RCC 7860 (cell line): Measurements from ENCODE around the gene TSPAN3.

Source experiments
- DNase-seq: peaks from one replicate; pipeline ENCODE4 v3.0.0-alpha.2; 2015; ENCODE audit warnings: low spot score
- FAIRE-seq: peaks from 2 replicates; lab custom pipeline; 2012; peaks lifted over from hg19 to GRCh38; lab: Jason Lieb, UNC

The TSPAN3 gene

GRCh38 chr15:77035584-77035983, 35.3 kb downstream of the TSPAN3 start:
- DNase-seq (no peak), FAIRE-seq (no peak)

- DNase-seq: no peak
- no peak for FAIRE-seq
Observed at GRCh38 chr15:77034695-77035489, 36.0 kb downstream of the TSPAN3 start.

GRCh38 chr15:77033729-77034671, 36.9 kb downstream of the TSPAN3 start:
- FAIRE-seq: no peak
- no peak for DNase-seq

- DNase-seq: no peak
- no peak for FAIRE-seq
Observed at GRCh38 chr15:77033417-77033728, 37.5 kb downstream of the TSPAN3 start.

DNA sequence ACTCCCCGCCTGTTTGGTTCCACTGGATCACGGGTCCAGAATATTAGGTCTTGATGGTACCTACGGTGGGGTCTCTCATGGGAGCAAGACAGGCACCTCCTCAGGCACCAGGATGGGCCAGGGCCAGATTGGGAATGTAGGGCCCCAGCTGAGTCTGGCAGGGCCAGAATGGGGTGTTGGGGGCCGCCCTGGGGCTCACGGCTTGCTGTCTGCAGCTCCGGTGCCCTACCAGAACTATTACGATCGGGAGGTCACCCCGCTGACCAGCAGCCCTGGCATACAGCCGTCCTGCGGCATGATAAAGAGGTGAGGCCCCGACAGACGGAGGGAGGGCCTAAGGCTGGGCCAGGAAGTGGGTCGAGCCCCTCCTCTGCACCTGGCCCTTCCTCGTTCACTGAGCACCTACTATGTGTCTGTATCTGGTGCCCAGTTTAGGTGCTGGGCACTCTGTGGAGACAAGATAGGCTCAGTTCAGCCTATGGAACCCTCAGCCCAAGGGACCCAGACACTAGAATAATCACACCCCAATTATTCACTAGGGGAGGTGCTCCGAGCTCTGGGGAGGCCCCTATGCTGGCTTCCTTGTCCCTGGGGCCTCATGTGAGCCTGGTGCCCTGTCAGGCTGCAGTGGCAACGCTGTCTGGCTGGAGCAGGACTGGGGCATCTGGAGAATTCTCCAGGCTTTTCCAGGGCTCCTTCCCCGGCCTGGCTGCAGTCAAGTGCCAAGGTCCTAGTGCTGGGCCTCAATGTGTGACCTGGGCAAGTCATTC, 38.1 kb downstream of the TSPAN3 start:
- FAIRE-seq (no peak), DNase-seq (no peak)

DNA sequence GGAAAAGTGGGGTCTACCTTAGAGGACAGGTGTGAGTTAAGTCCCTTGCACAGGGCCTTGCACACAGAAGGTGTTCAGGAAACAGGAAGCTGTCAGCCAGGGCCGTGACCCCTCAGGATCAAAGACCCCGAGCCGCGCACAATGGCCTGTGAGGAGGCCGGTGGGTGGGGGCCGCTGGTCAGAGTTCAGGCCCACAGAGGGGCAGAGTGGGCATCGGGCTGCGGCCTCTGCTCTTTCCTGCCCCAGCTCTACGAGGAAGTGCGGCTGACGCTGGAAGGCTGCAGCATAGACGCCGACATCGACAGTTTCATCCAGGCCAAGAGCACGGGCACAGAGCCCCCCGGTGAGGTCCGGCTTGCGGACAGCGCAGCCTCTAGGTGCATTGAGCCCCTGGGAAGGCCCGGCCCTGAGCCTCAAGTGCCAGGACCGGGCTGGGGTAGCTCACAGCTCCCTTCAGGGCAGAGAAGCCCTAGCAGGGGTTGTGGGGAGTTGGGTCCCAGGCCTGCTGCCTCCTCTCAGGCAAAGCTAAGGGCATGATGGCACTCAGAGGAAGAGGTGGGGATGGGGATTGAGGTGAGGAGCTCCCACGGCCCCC, 38.8 kb downstream of the TSPAN3 start:
- DNase-seq: no peak
- no peak for FAIRE-seq

DNA sequence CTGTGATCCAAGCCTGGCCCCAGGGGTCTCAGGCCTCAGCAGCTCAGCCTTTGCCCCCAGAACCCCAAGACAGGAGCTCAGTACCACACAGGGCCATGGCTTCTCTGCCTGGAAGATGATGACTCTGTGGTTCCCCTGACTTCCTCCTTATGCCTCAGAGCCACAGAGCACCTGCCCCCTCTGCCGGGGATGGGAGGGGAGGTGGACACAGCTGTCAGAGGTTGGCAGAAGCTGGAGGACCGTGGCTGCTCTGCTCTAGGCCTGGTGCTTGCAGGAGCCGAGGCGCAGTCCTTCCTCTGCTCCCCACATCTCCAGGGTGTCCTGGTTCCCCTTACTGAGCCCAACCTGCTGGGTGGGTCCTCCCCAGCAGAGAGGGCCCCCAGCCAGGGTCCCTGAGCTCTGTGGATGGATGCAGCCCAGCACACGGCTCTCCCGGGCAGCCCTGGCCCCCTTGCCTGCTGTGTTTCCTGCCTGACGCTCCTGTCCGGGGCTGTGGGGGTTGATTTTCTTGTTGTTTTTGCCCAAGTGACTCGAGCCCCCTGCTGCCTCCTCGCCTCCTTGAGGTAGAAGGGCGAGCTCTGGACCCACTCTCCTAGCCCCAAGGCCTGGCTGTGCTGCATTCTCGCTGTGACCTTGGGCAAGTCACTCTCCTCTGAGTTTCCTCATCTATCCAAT, 39.4 kb downstream of the TSPAN3 start:
- FAIRE-seq (no peak), DNase-seq (no peak)

DNA sequence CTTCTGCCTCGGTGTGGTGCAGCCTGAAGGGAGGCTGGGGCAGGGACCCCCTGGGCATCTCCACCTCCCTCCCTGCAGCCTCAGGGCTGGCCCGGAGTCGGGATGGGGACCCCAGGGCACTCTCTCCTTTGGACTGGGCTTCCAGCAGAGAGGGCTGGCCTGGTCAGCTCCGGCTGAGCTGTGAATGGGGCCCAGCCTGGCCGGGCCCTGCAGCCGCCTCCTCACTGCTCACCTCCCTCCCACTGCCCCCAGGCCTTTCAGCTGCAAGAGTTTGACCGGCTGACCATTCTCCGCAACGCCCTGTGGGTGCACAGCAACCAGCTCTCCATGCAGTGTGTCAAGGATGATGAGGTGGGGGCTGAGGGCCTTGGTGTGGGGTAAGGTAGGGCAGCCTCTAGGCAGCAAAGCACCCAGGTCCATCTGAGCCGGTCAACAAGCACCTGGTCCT, 40.0 kb downstream of the TSPAN3 start:
- no peak for FAIRE-seq
- DNase-seq: no peak

DNA sequence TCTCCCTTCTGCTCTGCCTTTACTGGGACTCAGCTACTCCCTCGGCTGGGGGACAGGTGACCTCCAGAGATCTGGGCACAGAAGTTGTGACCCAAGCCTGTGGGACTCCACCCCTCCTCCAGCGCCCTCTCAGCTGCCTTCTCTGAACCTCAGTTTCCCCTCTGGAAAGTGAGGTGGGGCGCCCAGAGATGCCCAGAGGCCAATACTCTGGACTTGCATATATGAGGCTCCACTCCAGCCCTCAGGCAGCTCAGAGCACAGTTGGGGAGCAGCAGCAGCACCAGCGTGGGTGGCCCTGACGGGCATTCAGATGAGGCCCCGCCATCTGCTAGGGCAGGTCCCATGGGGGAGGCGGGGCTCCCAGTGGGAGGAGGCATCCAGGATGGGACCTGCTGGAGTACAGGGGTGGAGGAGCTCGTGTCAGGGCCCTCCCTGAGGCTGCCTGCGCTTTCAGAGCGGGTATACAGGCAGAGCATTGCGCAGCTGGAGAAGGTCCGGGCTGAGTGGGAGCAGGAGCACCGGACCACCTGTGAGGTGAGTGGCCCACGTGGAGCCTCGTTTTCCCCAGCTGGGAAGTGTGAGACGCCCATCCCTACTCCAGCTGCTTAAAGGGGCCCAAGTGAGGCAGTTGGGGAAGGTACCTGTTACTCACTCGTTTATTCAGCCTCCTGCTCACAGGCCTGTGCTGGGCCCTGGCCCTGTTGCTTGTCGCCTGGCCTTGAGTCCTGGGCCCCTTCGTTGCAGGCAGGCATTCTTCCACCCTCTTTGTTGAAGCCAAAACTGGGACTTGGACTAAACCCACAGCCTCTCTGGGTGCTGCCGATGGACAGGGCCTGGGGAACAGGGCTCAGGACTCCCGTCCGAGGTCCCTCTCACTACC, 40.6 kb downstream of the TSPAN3 start:
- FAIRE-seq: no peak

DNA sequence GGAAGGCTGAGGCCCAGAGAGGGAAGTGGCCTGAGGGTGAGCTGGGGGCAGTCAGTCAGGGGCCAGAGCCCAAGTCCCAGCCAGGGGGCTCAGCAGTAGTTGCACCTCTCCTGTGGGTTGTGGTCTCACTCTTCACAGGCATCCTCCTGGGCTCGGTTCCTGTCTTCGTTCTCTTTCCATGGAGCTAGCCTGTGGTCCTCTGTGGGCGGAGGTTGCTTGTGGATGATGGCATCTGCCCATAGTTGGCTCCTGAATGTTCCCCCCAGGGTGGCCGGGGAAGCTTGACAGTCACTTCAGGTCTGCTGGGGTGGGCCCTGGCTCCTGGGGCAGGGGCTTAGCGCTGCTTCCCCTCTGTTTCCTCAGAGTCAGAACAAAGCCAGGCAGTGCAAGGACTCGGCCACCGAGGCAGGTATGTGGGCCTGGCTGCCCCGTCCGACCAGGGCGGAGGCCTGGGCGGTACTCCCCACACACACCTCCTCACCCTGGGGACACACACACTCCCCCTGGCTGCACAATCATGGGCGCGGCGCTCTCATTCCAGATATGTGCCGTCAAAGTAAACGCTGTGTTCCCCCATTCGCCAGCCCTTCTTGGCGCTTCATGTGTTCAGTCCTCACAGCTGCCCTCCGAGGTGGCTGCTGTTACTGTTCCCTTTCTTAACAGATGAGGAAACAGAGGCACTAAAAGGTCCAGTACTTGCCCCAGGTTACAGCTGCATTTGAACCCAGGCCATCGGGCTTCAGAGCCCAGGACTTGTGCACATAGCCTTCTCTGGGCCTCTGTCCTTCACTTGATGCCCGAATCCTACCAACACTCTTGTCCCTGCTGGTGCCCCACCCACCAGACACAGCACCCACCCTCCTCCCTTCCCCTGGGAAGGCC, 41.5 kb downstream of the TSPAN3 start:
- FAIRE-seq (no peak), DNase-seq (peak; percentile 0)

More for the DNA sequence above, 40.6 kb downstream of the TSPAN3 start:
- no peak for DNase-seq

DNA sequence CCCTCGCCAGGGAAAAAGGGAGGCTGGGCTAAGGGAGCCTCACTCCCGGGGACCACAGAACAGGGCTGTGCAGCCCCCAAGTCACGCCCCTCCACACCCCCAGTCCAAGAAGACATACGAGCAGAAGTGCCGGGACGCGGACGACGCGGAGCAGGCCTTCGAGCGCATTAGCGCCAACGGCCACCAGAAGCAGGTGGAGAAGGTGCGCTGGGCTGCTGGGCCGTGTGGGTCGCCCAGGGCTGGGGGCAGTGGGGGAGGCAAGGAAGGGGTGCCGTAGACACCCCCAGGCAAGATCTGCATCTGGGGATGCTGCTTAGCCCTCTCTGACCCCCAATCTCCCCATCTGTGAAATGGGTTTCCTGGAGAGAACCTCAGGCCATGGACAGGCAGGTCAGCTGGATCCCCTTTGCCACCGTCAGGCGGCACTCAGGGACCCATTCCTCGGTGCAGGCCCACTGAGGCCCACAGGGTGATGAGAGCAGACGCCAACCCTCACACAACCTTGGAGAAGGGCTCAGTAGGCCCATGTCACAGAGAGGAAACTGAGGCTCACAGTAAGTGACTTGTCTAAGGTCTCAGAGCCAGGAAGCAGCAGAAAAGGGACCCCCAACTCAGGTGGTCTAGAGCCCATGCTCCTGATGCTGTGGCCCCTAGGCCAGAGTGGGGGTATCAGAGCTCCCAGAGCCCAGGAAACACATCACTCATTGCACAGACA, 42.3 kb downstream of the TSPAN3 start:
- FAIRE-seq (no peak), DNase-seq (peak; percentile 0)

- no peak for DNase-seq
- no peak for FAIRE-seq
Observed at GRCh38 chr15:77027697-77028450, 43.0 kb downstream of the TSPAN3 start.

GRCh38 chr15:77027111-77027696, 43.7 kb downstream of the TSPAN3 start:
- DNase-seq: no peak
- FAIRE-seq: no peak

GRCh38 chr15:77026501-77027110, 44.3 kb downstream of the TSPAN3 start:
- no peak for FAIRE-seq

GRCh38 chr15:77025941-77026411, 44.9 kb downstream of the TSPAN3 start:
- DNase-seq: no peak
- FAIRE-seq: no peak

More at GRCh38 chr15:77026501-77027110, 44.3 kb downstream of the TSPAN3 start:
- no peak for DNase-seq
